Progenitor cell of endocrine pancreas (in vitro differentiated cells): ENCODE data around the gene NFATC2IP. TPM values are rescaled to one million over a fixed set of nuclear protein-coding genes. Genes with fewer than 3 reads are reported as not detected.

Experiments
- DNase-seq: peaks from one replicate; pipeline ENCODE4 v3.0.0; 2021; ENCODE audit warnings: low spot score; ENCODE audit not compliant: unreplicated experiment
- H3K27ac Mint-ChIP-seq: 2 replicates; pipeline ENCODE4 v1.8.0; 2021; ENCODE audit warnings: mild to moderate bottlenecking, moderate library complexity, mixed read lengths
- H3K27me3 Mint-ChIP-seq: 2 replicates; pipeline ENCODE4 v1.8.0; 2021; ENCODE audit warnings: mixed read lengths
- H3K36me3 Mint-ChIP-seq: 2 replicates; pipeline ENCODE4 v1.8.0; 2022; ENCODE audit warnings: mixed read lengths; ENCODE audit not compliant: insufficient read depth
- H3K4me1 Mint-ChIP-seq: 2 replicates; pipeline ENCODE4 v1.8.0; 2021; ENCODE audit warnings: low read depth, mixed read lengths
- H3K4me3 Mint-ChIP-seq: 2 replicates; pipeline ENCODE4 v1.8.0; 2021; ENCODE audit warnings: low read depth, mild to moderate bottlenecking, moderate library complexity, mixed read lengths
- H3K9me3 Mint-ChIP-seq: 2 replicates; pipeline ENCODE4 v1.8.0; 2021; ENCODE audit warnings: low read depth, mixed read lengths
- total RNA-seq: library from RNA; stranded (reverse); gene quantifications from 2 replicates; pipeline ENCODE4 v1.2.1, GENCODE V29; 2021
- TF ChIP-seq, protein P1 (sequence below): fragments of 200-600 bp; sonication (generic); IDR thresholded peaks from one replicate; pipeline ENCODE4 v1.5.0; 2021; ENCODE audit warnings: antibody characterized with exemption, mild to moderate bottlenecking; ENCODE audit not compliant: unreplicated experiment

NFATC2IP gene
- total RNA-seq, 1 donor from 2014 or later: 77.1 TPM

DNA sequence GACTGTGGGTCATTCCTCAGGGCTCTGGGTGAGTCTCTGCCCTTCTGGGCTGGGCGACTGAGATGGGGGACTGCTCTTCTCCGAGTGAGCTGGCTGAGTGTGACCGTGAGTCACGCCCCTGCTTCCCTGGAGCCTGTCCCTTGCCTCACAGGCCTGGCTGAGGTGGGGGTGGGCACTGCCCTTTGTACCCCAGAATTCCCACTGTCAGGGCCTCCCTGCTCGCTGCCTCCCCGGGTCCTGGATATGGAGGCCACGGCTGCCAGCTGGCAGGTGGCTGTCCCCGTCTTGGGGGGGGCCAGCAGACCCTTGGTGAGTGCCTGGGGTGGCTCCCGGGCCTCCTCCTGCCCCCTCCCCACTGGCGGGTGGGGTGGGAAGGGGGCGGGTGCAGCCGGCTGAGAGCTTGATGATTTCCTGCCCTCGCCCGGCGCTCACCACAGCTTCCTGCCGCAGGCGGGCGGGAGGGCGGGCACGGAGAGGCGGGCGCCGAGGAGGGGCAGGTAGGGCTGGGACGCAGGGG lies 33.9 kb downstream of the NFATC2IP start, which contains the start of gene LAT:
Gene LAT, plus strand, starts transcription at position 434 of the 517 bp plus-strand sequence. CDS start 366 bp downstream, outside the sequence.
- H3K4me3 Mint-ChIP-seq: no peak within 1 kb of the TSS
- H3K27ac Mint-ChIP-seq: no peak within 1 kb of the TSS
- TF ChIP-seq, protein P1, sequence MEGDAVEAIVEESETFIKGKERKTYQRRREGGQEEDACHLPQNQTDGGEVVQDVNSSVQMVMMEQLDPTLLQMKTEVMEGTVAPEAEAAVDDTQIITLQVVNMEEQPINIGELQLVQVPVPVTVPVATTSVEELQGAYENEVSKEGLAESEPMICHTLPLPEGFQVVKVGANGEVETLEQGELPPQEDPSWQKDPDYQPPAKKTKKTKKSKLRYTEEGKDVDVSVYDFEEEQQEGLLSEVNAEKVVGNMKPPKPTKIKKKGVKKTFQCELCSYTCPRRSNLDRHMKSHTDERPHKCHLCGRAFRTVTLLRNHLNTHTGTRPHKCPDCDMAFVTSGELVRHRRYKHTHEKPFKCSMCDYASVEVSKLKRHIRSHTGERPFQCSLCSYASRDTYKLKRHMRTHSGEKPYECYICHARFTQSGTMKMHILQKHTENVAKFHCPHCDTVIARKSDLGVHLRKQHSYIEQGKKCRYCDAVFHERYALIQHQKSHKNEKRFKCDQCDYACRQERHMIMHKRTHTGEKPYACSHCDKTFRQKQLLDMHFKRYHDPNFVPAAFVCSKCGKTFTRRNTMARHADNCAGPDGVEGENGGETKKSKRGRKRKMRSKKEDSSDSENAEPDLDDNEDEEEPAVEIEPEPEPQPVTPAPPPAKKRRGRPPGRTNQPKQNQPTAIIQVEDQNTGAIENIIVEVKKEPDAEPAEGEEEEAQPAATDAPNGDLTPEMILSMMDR: no peak
- no peaks in the 10 kb centered on the region for H3K4me1 Mint-ChIP-seq
- no peak for DNase-seq
- peaks cover 21% of the 10 kb centered on the region for H3K36me3 Mint-ChIP-seq
- H3K27me3 Mint-ChIP-seq: no peaks in the 10 kb centered on the region
- no peaks in the 10 kb centered on the region for H3K9me3 Mint-ChIP-seq

DNA sequence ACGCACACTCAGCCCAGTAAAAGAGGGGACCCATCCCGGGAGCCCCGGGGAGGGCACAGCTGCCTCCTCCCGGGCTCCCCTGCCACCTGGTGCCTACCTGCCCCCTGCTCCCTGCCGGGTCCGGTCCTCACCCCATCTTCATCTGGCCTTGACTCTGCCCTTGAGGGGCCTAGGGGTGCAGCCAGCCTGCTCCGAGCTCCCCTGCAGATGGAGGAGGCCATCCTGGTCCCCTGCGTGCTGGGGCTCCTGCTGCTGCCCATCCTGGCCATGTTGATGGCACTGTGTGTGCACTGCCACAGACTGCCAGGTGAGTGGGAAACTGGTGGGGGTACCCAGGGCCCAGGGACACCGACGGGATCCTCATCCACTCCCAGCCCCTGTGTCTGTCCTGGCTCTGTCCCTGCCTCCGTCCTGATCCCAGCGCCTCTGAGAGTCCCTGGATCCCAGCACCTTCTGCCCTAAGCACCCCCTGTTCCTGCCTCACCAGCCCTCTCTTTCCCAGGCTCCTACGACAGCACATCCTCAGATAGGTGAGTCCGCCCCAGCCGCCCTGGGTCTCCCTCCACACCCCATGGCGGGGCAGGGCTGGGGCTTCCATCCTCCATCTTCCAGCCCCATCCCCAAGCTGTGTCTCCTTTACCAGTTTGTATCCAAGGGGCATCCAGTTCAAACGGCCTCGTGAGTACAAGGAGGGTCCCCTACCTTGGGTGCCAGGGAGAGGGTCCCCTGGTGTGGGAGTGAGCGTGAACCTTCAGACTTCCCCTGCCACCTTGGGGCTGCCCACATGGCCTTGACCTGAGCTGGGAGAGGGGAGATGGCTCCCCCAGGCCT lies 34.7 kb downstream of the NFATC2IP start:
- no peaks in the 10 kb centered on the region for H3K9me3 Mint-ChIP-seq
- TF ChIP-seq, protein P1: no peak
- DNase-seq: no peak
- H3K4me1 Mint-ChIP-seq: no peaks in the 10 kb centered on the region
- peaks cover 23% of the 10 kb centered on the region for H3K36me3 Mint-ChIP-seq
- no peaks in the 10 kb centered on the region for H3K27me3 Mint-ChIP-seq
- no peak overlapping the region for H3K4me3 Mint-ChIP-seq
- H3K27ac Mint-ChIP-seq: no peak overlapping the region

DNA sequence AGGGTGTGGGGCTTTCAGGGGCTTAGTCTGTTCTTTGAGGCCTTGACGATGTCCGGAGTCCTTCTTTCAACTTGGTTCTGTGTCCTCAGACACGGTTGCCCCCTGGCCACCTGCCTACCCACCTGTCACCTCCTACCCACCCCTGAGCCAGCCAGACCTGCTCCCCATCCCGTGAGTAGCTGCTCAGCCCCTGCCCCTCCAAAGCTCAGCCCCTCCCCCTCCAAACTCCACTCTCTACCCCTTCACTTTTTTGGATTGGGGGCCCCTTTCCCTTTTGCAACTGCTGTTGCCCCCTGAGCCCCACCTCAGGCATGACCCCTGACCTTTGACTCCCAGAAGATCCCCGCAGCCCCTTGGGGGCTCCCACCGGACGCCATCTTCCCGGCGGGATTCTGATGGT lies 35.3 kb downstream of the NFATC2IP start:
- Mint-ChIP-seq H3K27me3 (no peaks in the 10 kb centered on the region), H3K36me3 (peaks cover 20% of the 10 kb centered on the region), H3K9me3 (no peaks in the 10 kb centered on the region), H3K27ac (no peak overlapping the region), H3K4me3 (no peak overlapping the region), H3K4me1 (no peaks in the 10 kb centered on the region)
- TF ChIP-seq, protein P1: no peak
- DNase-seq: no peak

DNA sequence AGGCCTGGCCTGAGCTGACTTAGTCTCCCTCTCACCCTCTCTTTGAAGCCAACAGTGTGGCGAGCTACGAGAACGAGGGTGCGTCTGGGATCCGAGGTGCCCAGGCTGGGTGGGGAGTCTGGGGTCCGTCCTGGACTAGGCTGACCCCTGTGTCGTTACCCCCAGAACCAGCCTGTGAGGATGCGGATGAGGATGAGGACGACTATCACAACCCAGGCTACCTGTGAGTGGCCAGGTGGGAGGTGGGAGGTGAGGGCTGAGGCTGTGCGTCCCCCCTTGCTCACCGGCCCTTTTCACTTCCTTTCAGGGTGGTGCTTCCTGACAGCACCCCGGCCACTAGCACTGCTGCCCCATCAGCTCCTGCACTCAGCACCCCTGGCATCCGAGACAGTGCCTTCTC lies 35.8 kb downstream of the NFATC2IP start:
- Mint-ChIP-seq H3K36me3 (peaks cover 20% of the 10 kb centered on the region), H3K4me1 (no peaks in the 10 kb centered on the region), H3K27ac (no peak overlapping the region), H3K9me3 (no peaks in the 10 kb centered on the region), H3K27me3 (no peaks in the 10 kb centered on the region), H3K4me3 (no peak overlapping the region)
- TF ChIP-seq, protein P1: no peak
- no peak for DNase-seq

DNA sequence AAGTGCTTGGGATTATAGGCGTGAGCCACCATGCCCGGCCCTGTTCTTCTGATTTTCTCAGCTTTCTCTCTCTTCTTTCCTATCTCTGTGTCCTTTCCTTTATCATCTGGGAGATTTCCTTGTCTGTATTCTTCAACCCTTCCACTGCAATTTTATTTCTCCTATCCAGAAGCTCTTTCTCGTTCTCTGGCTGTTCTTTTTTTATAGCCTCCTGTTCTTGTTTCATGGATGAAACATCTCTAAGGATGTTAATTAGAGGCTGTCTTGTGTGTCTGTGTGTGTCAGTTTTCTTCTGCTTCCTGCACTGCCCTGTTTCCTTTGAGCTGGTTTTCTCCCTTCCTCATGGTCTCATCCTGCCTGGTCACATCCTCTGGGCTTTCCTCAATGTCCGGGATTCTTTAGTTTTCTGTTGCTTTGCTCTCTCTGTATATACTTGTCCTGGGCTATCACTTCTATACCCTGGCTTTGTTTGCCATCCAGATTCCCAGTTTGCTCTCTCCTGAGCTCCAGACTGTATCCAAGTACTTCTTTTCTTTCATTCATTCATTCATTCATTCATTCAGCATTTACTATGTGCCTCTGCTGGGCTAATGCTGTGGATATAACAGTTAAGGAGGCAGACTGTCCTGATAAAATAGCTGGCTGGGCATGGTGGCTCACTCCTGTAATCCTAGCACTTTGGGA lies 36.6 kb downstream of the NFATC2IP start:
- H3K36me3 Mint-ChIP-seq: peaks cover 16% of the 10 kb centered on the region
- H3K27me3 Mint-ChIP-seq: no peaks in the 10 kb centered on the region
- H3K4me3 Mint-ChIP-seq: no peak overlapping the region
- H3K27ac Mint-ChIP-seq: no peak overlapping the region
- H3K4me1 Mint-ChIP-seq: no peaks in the 10 kb centered on the region
- H3K9me3 Mint-ChIP-seq: no peaks in the 10 kb centered on the region
- TF ChIP-seq, protein P1: no peak
- DNase-seq: no peak
